CD4-positive, alpha-beta T cell treated with Interleukin-10 for 1 hour (primary cell): ENCODE results near the gene MUC5B.

Source experiments
- DNase-seq: peaks from one replicate; pipeline ENCODE4 v3.0.0-alpha.2; 2020

The MUC5B gene

DNA sequence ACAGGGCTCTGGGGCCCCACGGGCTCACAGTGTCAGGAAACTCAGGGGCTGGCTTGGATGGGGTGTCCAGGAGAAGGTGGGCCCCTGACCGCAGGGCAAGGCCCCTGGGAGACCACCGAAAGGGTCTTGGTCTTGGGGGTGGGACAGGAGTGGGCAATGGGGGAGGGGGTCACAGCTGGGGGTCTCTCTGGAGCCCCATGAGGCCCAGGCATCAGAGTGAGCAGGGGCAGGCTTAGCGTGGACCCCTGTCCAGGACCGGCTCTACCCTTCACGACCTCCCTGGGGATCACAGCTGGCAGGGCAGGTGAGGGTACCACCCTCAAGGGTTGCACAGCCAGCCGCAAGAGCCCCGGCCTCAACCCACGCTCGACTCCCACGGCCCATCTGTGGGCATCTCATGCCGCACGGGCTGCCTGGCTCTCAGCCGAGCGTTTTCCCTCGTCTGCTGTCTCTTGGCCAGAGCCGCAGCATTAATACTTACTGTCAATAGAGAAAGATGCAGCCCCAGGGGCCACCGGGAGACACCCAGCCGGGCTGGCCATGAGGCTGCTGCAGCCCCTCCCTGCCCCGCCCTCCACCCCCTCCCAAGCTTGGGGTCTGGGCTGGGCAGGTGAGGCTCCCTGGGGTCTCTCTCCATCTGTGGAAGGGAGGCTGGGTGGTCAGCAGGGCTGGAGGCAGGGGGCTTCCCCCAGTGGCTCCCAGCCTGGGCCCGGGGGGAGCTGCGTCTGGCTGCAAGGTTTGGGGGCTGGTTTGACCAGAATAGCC, 662 bp downstream of the MUC5B start:
- no peak for DNase-seq

DNA sequence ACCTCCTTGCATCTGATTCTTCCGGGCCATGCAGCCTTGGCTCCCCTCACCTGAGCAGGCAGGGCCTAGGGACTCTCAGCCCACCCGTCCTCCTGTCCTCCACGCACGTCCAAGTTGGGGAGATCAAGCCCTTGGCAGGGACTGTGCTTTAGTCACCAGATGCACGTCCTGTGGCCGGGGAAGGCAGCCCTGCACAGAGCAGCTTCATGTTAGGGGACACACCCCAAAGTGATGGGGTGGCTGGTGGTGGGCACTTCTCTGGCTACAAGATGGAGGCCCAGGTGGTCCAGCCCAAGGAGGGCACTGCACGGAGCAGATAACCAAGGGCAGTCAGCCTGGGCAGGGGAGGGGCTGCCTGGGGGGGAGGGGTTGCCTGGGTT, 1.2 kb downstream of the MUC5B start:
- DNase-seq, result no peak

DNA sequence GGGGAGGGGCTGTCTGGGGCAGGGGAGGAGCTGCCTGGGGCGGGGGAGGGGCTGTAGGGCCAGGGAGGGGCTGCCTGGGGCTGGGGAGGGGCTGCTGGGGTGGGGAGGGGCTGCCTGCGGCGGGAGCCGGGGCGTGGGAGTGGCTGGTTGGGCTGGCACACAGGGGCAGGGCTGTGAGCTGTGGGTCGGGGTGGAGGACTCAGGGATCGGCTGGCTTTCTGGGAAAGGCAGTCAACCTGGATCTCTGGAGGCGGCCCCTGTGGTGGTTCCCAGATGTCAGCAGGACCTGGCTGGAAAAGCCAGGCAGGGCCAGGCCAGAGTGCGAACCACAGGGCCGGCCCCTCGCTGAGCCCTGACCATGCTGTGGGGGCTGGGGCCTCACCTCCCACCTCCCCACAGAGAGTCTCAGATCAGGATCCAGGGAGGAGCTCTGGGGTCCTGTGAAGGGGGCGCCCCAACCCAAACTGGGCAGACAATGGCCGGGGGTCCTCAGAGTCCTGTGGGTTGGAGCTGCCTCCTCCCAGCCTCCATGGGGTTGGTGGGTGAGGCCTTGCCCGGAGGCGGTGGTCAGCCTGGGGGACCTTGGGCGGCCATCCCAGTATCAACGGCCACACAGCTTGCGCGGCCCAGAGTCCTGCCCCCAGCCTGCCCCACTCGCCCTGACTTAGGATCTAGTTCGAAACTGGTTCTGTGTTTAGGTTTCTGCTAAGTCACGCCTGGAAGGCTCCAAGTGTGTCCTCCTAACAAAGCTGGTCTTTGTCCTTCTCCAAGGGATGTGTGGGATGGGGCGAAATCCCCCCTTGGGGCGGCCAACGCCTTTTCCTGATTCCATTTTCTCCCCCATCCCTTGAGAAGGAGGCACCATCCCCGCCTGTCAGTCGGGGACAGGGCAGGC, 1.9 kb downstream of the MUC5B start:
- no peak for DNase-seq

DNA sequence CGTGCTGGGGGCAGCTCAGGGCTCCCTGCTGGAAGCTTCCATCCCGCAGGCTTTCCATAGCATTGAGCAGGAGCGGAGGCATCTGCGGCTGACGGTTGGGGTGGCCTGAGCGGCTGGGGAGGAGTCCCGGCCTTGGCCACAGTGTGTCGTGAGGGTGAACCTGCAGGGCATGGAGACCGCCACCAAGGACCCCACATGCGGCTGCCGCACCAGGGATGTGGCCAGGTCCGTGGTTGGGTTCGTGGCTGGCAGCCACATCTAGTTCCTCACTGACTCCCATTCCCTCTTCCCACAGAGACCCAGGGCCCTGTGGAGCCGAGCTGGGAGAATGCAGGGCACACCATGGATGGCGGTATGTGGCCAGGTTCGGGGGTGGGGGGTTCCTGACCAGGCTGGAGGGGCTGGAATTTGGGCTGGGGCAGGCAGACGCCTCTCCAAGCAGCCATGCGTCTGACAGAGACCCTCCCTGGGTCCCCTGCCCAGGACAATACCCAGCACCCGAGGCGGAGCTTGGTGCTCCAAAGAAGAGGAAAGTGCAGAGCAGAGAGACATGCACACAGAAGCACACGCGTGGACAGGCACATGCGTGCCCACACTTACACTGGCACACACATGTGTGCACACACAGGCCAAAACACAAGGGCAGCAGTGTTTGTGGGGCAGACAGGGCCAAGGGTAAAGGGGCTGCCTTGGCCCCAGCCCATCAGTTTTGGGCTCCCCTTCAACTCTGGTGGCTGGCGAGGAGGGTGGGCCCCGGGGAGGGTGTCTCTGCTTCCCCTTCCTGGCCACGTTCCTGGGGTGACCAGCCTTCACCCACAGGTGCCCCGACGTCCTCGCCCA, 2.7 kb downstream of the MUC5B start:
- no peak for DNase-seq

DNA sequence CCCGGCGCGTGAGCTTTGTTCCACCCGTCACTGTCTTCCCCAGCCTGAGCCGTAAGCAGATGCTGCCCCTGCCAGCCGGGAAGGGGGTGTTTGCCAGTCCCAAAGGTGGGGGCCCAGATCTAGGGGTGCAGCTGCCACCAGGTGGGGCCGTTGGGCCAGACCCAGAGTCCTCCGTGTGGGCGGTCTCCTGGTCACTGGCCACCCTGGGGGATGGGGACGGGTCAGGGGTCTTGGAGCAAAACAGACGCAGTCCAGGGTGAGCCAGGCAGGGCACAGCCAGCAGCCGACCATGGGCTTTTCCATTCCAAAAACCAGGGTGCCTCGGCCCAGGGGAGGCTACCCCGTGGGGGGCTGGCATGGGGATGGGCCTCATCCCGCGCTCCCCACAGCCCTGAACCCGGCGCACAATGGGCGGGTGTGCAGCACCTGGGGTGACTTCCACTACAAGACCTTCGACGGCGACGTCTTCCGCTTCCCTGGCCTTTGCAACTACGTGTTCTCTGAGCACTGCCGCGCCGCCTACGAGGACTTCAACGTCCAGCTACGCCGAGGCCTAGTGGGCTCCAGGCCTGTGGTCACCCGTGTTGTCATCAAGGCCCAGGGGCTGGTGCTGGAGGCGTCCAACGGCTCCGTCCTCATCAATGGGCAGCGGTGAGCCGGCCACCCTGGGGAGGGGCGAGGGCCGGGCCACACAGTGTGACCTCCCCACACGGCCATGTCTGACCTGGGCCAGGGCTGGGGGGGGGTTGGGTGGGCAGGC, 3.5 kb downstream of the MUC5B start:
- no peak for DNase-seq

DNA sequence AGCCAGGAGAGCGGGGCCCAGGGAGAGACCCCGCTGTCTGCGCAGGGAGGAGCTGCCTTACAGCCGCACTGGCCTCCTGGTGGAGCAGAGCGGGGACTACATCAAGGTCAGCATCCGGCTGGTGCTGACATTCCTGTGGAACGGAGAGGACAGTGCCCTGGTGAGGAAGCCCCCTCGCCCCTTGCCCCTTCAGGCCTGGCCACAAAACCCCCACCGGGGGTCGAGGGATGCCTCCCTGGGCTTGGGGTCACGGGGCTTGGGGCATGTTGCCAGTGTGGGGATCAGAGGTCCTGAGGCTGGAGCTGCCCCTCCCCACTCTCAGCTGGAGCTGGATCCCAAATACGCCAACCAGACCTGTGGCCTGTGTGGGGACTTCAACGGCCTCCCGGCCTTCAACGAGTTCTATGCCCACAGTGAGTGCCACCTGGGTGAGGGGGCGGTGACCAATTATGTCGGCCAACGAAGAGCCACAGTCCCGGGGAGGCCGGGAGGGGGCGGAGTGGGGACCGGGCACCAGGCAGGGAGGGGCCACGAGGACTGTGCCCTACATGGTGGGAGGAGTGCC, 4.2 kb downstream of the MUC5B start:
- no peak for DNase-seq

DNA sequence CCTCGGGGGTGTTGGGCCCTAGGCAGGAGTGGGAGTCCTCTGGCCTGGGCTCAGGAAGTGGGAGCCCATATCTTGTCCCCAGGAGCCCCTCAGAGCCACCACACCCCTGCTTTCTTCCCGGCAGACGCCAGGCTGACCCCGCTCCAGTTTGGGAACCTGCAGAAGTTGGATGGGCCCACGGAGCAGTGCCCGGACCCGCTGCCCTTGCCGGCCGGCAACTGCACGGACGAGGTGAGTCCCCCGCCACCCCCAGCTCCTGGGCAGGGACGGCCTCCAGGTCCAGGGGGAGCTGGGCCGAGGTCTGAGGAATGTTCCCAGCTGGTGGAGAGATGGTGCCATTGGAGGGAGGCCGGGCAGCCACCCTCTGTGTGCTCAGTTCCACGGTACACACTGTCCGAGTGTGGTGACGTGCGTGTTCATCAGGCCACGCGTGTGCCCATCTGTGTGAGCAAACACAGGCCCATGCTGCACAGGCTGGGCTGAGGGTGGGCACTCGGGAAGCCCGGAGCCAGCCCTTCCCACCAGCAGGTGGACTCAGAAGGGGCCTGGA, 4.8 kb downstream of the MUC5B start:
- no peak for DNase-seq

DNA sequence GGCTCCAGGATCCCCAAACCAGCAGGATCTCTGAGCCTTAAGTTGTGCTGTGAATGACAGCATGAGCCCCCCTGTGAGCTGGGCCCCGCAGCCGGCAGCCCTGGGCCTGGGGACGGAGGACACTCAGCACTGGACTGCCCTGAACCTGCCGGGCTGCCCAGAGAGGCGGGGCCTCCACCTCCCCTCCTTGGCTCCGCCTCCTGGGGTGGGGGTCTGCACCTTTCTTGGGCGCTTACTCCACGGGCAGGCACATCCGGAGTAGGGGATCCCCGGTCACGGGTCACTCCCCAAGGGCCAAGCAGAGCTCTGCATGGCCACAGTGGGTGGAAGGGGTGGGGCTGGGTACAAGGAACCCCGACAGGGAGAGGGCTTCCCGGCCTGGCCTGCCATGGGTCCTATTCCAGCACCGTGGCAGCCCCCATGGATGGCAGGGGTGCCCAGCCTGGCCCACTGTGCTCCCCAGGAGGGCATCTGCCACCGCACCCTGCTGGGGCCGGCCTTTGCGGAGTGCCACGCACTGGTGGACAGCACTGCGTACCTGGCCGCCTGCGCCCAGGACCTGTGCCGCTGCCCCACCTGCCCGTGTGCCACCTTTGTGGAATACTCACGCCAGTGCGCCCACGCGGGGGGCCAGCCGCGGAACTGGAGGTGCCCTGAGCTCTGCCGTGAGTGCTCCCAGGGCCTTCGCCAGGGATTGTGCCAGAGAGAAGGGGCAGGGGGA, 5.4 kb downstream of the MUC5B start:
- DNase-seq, result no peak

DNA sequence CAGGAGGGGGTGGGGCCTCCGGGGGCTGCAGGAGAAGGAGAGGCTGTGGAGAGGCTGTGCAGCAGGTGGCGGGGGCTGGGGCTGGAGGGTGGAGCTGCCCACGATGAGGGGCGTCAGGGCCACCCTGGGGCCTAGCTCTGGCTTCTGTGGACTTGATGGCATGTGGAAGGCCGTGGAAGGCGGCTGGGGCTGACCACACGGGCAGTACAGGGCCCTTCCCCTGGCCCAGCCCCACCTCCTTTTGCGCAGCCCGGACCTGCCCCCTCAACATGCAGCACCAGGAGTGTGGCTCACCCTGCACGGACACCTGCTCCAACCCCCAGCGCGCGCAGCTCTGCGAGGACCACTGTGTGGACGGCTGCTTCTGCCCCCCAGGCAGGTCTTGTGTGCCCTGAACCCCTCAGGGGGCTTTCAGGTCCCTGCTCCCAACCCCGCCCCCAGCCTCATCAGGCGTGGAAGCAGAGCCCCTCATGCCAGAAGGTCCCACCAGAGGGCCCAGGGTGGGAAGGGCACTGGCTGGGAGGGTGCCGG, 6.1 kb downstream of the MUC5B start:
- DNase-seq, result no peak

DNA sequence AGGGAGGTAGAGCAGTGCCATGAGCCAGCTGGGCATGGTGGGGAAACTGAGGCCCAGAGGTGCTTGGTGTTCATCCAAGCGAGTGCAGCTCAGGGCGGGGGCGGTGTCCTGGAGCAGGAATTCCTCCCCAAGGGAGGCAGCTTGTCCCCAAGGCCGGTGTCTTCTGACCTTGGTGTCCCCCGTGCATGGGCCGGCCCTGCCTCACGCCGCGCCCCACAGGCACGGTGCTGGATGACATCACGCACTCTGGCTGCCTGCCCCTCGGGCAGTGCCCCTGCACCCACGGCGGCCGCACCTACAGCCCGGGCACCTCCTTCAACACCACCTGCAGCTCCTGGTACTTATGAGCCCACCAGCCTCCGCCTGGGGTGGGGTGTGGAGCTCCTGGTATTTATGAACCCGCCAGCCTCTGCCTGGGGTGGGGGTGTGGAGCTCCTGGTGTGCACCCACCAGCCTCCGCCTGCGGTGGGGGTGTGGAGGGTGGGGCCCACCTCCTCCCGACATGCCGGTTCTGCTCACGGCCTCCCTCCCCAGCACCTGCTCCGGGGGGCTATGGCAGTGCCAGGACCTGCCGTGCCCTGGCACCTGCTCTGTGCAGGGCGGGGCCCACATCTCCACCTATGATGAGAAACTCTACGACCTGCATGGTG, 6.7 kb downstream of the MUC5B start:
- DNase-seq, result no peak

DNA sequence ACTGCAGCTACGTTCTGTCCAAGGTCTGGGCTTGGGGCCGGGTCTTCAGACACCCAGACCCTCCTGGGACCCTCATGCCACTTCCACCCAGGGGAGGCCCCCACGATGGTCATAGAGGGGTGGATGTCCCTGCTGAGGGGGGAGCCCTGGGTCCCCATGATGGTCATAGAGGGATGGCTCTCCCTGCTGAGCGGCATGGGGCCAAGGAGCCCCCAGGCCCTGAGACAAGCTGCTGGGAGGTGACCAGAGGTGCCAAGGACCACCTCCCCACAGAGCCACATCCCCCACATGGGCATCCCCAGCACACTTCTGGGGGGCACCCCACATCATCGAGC, 7.2 kb downstream of the MUC5B start:
- no peak for DNase-seq

DNA sequence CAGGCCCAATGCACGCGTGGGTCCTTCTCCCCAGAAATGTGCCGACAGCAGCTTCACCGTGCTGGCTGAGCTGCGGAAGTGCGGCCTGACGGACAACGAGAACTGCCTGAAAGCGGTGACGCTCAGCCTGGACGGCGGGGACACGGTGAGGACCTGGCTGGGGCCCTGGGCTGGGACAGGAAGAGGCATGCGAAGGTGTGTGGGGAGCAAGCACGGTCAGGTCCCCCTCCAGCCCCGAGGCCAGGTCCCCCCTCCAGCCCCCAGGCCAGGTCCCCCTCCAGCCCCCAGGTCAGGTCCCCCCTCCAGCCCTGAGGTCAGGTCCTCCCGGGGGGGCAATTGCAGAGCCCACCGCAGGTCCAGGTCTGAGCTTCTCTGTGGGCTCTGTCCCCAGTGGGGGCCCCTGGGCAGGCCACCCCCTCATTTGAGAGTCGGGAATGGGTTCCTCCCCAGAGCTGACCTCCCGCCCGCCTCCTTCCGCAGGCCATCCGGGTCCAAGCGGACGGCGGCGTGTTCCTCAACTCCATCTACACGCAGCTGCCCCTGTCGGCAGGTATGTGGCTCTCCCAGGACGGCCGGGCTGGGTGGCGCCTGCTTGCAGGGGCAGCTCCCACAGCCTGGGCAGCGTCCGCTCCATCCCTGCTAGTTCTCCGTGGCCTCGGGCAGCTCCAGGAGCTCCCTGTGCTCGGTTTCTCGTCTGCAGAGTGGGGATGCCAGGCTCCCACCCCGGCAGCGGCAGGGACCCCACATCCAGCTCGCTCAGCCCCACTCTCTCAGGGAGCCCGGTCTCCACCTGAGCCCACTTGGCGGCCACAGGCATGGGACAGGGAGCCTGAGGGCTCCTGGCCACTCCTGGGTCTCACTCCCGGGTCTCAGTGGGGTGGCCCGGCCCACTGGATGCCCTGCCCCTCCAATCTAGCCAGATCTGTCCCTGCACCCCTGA, 7.9 kb downstream of the MUC5B start:
- DNase-seq, result no peak

DNA sequence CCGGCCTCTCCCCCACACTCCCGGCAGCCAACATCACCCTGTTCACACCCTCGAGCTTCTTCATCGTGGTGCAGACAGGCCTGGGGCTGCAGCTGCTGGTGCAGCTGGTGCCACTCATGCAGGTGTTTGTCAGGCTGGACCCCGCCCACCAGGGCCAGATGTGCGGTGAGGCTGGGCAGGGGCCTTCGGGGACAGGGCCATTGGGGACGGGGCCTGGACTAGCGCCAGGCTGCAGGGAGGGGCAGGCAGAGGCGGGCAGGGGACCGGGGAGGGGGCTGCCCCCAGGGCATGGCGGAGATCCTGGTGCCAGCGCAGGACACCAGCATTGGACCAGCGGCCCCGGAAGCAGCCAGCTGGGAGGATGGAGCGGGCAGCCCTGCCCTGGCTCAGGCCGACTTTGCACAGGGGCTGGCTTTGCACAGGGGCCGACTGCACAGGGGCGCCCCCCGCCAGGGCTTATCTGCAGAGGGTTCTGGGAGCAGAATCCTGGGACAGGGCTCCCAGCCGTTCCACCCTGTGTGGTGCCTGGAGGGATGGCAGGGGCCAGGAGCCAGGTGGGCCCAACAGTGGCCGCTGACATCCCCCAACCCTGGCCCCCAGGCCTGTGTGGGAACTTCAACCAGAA, 8.6 kb downstream of the MUC5B start:
- DNase-seq, result no peak

DNA sequence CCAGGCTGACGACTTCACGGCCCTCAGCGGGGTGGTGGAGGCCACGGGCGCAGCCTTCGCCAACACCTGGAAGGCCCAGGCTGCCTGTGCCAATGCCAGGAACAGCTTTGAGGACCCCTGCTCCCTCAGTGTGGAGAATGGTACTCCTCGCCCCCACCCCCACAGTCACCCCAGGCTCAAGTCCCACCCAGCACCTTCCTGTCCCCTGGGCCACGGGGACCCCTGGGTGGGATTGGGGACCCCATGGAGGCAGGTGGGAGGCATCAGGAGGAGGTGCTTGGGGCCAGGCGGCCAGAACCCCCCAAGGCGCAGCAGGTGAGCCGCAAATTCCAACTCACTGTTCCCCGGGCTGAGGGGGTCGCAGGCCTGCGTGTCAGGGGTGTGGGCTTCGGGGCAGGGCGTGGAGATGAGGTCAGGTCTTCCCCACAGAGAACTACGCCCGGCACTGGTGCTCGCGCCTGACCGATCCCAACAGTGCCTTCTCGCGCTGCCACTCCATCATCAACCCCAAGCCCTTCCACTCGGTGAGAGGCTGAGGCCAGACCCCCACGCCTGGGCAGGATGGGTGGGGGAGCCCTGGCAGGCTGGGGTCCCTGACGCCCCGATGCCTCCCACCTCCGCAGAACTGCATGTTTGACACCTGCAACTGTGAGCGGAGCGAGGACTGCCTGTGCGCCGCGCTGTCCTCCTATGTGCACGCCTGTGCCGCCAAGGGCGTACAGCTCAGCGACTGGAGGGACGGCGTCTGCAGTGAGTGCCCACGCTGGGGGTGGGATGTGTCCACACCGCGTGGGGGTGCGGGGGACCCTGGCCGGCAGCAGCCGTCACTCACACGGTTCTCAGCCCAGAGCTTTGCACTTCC, 9.4 kb downstream of the MUC5B start:
- no peak for DNase-seq

DNA sequence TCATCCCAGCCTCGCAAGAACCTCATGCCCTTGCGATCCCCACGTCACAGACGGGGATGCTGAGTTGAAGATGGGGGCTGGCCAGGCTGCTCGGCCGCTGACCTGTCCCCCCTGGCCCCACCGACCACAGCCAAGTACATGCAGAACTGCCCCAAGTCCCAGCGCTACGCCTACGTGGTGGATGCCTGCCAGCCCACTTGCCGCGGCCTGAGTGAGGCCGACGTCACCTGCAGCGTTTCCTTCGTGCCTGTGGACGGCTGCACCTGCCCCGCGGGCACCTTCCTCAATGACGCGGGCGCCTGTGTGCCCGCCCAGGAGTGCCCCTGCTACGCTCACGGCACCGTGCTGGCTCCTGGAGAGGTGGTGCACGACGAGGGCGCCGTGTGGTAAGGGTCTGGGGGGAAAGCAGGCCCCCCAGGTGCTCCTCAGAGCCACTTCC, 10.0 kb downstream of the MUC5B start:
- DNase-seq, result no peak

DNA sequence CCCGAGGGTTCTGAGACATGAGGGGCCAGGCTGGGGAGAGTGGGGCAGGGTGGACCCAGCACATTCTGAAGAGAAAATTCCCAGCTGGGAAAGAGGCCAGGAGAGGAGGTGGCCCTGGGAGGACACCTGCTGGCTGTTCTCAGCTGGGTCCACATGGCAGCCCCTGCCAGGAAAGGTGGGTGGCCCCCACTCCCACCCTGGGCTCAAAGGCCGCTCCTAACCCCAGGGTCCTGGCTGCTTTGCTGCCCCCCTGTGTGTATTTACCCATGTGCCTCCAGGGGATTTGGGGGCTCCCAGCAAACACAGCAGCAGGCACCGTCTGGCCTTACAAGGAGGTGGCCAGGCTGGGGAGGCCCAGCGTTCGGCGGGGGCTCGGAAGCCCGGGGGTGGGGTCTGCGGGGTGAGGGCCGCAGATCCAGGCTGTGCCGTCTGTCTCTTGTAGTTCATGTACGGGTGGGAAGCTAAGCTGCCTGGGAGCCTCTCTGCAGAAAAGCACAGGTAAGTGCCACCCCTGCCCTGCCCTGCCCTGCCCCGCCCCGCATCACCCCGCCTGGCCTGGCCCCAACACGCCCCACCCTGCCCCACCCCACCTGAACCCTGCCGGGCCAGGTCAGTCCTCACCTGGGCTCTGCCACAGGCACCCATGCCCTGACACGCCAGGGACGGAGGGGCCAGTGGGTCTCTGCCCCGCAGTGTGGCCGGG, 10.6 kb downstream of the MUC5B start:
- no peak for DNase-seq

DNA sequence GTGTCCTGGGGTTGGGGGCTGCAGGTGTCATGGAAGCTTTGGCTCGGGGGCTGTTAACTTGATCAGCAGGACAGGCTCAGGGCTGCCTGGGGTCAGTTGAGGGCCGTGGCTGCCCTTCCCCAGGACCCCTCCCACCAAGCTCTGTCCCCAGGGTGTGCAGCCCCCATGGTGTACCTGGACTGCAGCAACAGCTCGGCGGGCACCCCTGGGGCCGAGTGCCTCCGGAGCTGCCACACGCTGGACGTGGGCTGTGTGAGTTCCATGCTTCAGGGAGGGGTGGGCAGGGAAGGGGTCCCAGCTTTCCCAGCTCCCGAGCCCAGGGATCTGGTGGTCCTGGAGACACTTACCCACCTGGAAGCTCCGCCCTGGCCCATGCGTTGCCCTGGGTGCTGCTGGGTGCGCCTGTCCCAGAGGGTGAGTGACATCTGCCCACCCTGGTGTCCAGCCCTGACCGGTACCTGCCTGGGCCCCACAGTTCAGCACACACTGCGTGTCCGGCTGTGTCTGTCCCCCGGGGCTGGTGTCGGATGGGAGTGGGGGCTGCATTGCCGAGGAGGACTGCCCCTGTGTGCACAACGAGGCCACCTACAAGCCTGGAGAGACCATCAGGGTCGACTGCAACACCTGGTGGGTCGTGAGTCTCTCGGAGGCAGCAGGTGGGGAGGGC, 11.3 kb downstream of the MUC5B start:
- DNase-seq, result no peak
